Measurements from ENCODE around the gene RANBP2. TPM values are rescaled to one million over a fixed set of nuclear protein-coding genes. Genes with fewer than 3 reads are reported as not detected.

The RANBP2 gene
- total and polyA plus RNA-seq, 12 donors = 8.0 to 74.0 (median 56.1) TPM

DNA sequence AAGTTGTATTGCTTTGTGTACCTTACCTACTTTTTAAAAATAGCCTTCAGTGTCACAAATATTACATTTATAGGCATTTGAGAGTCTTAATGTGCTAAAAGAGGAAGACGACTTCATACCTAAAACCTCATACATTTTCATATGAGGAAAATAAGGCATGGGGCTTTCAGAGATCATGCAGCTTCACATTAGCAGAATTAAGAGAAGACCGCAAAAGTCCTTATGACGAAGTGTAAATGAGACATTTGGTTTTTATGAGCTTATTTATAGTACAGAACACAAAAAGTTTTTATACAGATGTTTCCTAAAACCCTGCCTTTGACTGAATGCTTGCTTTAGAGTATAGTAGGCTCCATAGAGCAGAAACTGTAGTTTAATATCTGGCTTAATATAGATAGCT lies 57.2 kb downstream of the RANBP2 start:
- Histone ChIP-seq H3K9me3 (no peaks in the 10 kb centered on the region), H3K27me3 (no peaks in the 10 kb centered on the region), H3K27ac (no peak overlapping the region), H3K4me3 (no peak overlapping the region), H3K36me3 (peaks cover 0 to 100% (median 55%) of the 10 kb centered on the region in 9 donors), H3K4me1 (peaks cover 0 to 5% (median 0%) of the 10 kb centered on the region in 9 donors)
- intact Hi-C loops (cut with DNase I) = no loop called here
- no peak for DNase-seq
- no peak for TF ChIP-seq CTCF (IDR thresholded peaks at IDR 0.05)
- WGBS, 2 donors = 87 to 88% methylated on average over 3 of the region's 3 CpGs
- no peak for ATAC-seq

GRCh38 chr2:108778857-108779256 lies 59.6 kb downstream of the RANBP2 start:
- ATAC-seq = no peak
- DNase-seq = no peak
- Histone ChIP-seq H3K27me3 (no peaks in the 10 kb centered on the region), H3K4me1 (peaks cover 0 to 5% (median 0%) of the 10 kb centered on the region in 9 donors), H3K27ac (no peak overlapping the region), H3K9me3 (no peaks in the 10 kb centered on the region), H3K4me3 (no peak overlapping the region), H3K36me3 (peaks cover 0 to 100% (median 48%) of the 10 kb centered on the region in 9 donors)
- 65 to 88% methylated on average over 2 of the region's 2 CpGs for WGBS, 2 donors
- intact Hi-C loops (cut with DNase I) = no loop called here
- no peak for TF ChIP-seq CTCF (IDR thresholded peaks at IDR 0.05)

DNA sequence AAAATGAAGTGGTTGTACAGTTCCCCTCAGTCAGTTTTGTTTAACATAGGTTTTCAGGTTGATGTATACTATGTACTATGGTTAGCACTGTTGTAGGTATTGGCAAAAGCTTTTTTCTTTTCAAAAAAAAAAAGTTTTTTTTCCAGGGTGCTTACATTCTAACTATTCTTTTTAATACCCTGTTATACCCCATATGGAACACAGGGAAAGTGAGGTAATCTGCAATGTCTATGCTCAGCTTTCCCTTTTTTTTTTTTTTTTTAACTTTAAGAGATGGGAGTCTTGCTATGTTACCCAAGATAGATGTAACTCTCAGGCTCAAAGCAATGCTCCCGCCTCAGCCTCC lies 66.7 kb downstream of the RANBP2 start:
- 0% methylated on average over 1 of the region's 1 CpG for WGBS, 2 donors
- no peaks in the 10 kb centered on the region for H3K9me3 ChIP-seq
- intact Hi-C loops (cut with DNase I) = no loop called here
- TF ChIP-seq CTCF (IDR thresholded peaks at IDR 0.05) = no peak
- ATAC-seq (peak in 1 of 8 donors; percentile 6), DNase-seq (no peak)
- peaks cover 0 to 19% (median 10%) of the 10 kb centered on the region in 9 donors for H3K4me1 ChIP-seq
- peak overlapping the region in 9 of 10 donors; percentile 55 to 83 (median 58) for H3K27ac ChIP-seq
- H3K36me3 ChIP-seq = peaks cover 0 to 54% (median 25%) of the 10 kb centered on the region in 9 donors
- peak overlapping the region; percentile 56 to 80 (median 74) for H3K4me3 ChIP-seq
- no peaks in the 10 kb centered on the region for H3K27me3 ChIP-seq

DNA sequence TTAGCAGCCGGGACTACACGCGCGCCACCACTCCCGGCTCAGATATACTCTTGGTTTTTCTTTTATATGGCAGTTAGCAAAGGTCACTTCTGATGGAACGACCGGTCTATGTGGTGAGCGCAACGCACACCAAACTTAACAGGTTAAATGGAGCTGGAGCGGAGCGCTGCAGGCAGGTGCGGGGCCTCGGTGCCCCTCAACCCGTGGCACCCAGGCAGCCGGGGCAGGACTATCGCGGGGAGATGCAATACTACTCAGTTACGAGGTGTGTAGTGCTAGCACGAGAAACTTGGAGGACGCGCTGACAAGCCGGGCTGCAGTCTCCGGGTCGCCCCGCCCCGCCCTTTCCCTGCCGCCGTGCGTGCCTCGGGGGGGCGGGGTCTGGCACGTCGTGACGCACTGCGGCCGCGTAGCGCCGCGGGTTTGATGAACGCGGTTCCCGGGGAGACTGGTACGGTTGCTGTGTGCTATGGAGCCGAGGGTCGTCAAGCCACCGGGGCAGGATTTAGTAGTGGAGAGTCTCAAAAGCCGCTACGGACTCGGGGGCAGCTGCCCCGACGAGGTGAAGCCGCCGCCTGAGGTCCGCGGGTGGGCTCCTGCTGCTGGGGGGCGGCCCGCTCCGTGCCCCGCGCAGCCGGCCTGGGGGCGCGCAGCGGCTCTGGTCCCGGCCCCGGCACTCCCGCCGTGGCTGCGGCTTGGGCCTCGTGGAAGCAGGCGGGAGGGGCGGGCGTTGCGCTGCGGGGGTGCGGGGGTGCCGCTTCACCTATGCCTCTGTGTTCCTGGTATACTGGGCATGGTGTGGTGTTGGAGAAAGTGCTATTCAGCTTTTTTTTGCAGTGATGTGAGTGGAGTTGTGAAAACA lies 67.3 kb downstream of the RANBP2 start, which contains the start of gene CCDC138:
TSS of gene CCDC138 (plus strand) at position 418 of the 862 bp plus-strand sequence. CDS start at position 470, 52 bp downstream.
- no peak for TF ChIP-seq CTCF (IDR thresholded peaks at IDR 0.05)
- H3K36me3 ChIP-seq = peaks cover 0 to 54% (median 25%) of the 10 kb centered on the region in 9 donors
- no peaks in the 10 kb centered on the region for H3K27me3 ChIP-seq
- DNase-seq (peak; percentile 82 to 89), ATAC-seq (peak; percentile 98 to 100 (median 99))
- H3K27ac ChIP-seq = peak within 1 kb of the TSS in 9 of 10 donors; percentile 55 to 83 (median 58)
- H3K9me3 ChIP-seq = no peaks in the 10 kb centered on the region
- WGBS, 2 donors = 0 to 1% methylated on average over 78 of the region's 78 CpGs
- peak within 1 kb of the TSS; percentile 56 to 80 (median 74) for H3K4me3 ChIP-seq
- intact Hi-C loops (cut with DNase I) = no loop called here
- peaks cover 0 to 19% (median 10%) of the 10 kb centered on the region in 9 donors for H3K4me1 ChIP-seq
